H1 (cell line): Measurements from ENCODE around the gene QSER1. TPM values are rescaled to one million over a fixed set of nuclear protein-coding genes. Genes with fewer than 3 reads are reported as not detected.

Source experiments
- CTCF ChIA-PET: fragments of 300-600 bp; sonication (Branson Sonifier 250); formaldehyde crosslinking; loops from one replicate; lab custom pipeline; 2021; ENCODE audit not compliant: partially characterized antibody; lab: Charles Lee
- POLR2A ChIA-PET: fragments of 300-600 bp; sonication (Branson Sonifier 250); formaldehyde crosslinking; loops from one replicate; lab custom pipeline; 2021; ENCODE audit warnings: inconsistent platforms; ENCODE audit not compliant: partially characterized antibody; lab: Charles Lee
- DNase-seq, 2 experiments: peaks; one replicate each; pipeline versions ENCODE4 v3.0.0 to v3.0.0-alpha.2; 2010 to 2022; ENCODE audit warnings: low spot score in 2 of 2, low read depth in 1 of 2, mixed read lengths in 1 of 2
- FAIRE-seq: peaks from 2 replicates; lab custom pipeline; 2011; peaks lifted over from hg19 to GRCh38; lab: Jason Lieb, UNC
- H2AFZ ChIP-seq: 2 replicates; pipeline ENCODE4 v1.8.1; 2012; ENCODE audit warnings: low read length, inconsistent platforms
- H2AK5ac ChIP-seq: 2 replicates; pipeline ENCODE4 v1.6.1; 2013; ENCODE audit warnings: low read depth, low read length
- H2BK120ac ChIP-seq: replicated peaks from 2 replicates; pipeline ENCODE3; 2013; ENCODE audit warnings: low read depth, low read length, inconsistent platforms
- H2BK12ac ChIP-seq: 2 replicates; pipeline ENCODE4 v1.6.1; 2013; ENCODE audit warnings: low read depth, low read length
- H2BK15ac ChIP-seq: 2 replicates; pipeline ENCODE4 v1.6.1; 2013; ENCODE audit warnings: low read length
- H2BK20ac ChIP-seq: 2 replicates; pipeline ENCODE4 v1.6.1; 2013; ENCODE audit warnings: low read length
- H2BK5ac ChIP-seq: 2 replicates; pipeline ENCODE4 v1.6.1; 2013; ENCODE audit warnings: low read depth, low read length
- H3K14ac ChIP-seq: 2 replicates; pipeline ENCODE4 v1.6.1; 2013; ENCODE audit warnings: inconsistent platforms; ENCODE audit not compliant: insufficient read length
- H3K18ac ChIP-seq: 2 replicates; pipeline ENCODE4 v1.6.1; 2013; ENCODE audit warnings: low read length; ENCODE audit errors: extremely low read depth
- H3K23ac ChIP-seq: 2 replicates; pipeline ENCODE4 v1.6.1; 2013; ENCODE audit warnings: inconsistent platforms; ENCODE audit not compliant: insufficient read length
- H3K23me2 ChIP-seq: 2 replicates; pipeline ENCODE4 v1.6.1; 2013; ENCODE audit warnings: low read depth, low read length
- H3K27ac ChIP-seq: 2 replicates; pipeline ENCODE4 v1.6.1; 2011; ENCODE audit warnings: low read depth, low read length, inconsistent platforms
- H3K27me3 ChIP-seq, 4 experiments: replicated peaks in 1 of 4; 1 replicate in 1 of 4; 2 replicates in 3 of 4; pipeline versions ENCODE4 v1.6.1 to v1.8.1; 2011 to 2013; ENCODE audit warnings: low read length in 3 of 4, mild to moderate bottlenecking in 3 of 4, inconsistent platforms in 2 of 4, mixed read lengths in 2 of 4, moderate library complexity in 1 of 4; ENCODE audit not compliant: control insufficient read depth in 3 of 4, insufficient read depth in 3 of 4; ENCODE audit errors: extremely low read depth in 1 of 4
- H3K36me3 ChIP-seq, 4 experiments: 2 replicates each; pipeline versions ENCODE4 v1.6.1 to v1.8.1; 2011 to 2013; ENCODE audit warnings: mild to moderate bottlenecking in 4 of 4, low read length in 3 of 4, moderate library complexity in 2 of 4, control low read depth in 1 of 4, inconsistent platforms in 1 of 4; ENCODE audit not compliant: insufficient read depth in 4 of 4, control insufficient read depth in 2 of 4
- H3K4ac ChIP-seq: replicated peaks from 2 replicates; pipeline ENCODE3; 2013; ENCODE audit warnings: low read length, low read depth, mixed read lengths, inconsistent platforms; ENCODE audit not compliant: insufficient read length
- H3K4me1 ChIP-seq, 4 experiments: replicated peaks in 1 of 4; 1 replicate in 1 of 4; 2 replicates in 3 of 4; pipeline versions ENCODE4 v1.6.1 to v1.8.1; 2011 to 2013; ENCODE audit warnings: low read length in 3 of 4, inconsistent platforms in 2 of 4, mixed read lengths in 1 of 4; ENCODE audit not compliant: insufficient read depth in 4 of 4, control insufficient read depth in 3 of 4
- H3K4me2 ChIP-seq, 2 experiments: 2 replicates each; pipeline versions ENCODE4 v1.6.1 to v1.8.1; 2011 to 2013; ENCODE audit warnings: low read depth in 2 of 2, low read length in 2 of 2, control low read depth in 1 of 2, inconsistent platforms in 1 of 2, mild to moderate bottlenecking in 1 of 2; ENCODE audit not compliant: insufficient read depth in 1 of 2
- H3K4me3 ChIP-seq, 4 experiments: fragments of 200-600, 300-600 bp in 1 of 4; sonication (generic), shearing (Covaris generic), sonication (Bioruptor Twin) in 1 of 4; 2 replicates each; pipeline versions ENCODE4 v1.5.1 to v1.8.1; 2011 to 2016; ENCODE audit warnings: low read length in 4 of 4, low read depth in 3 of 4, control low read depth in 2 of 4, inconsistent platforms in 2 of 4, mild to moderate bottlenecking in 2 of 4, mixed read lengths in 1 of 4, moderate library complexity in 1 of 4; ENCODE audit not compliant: insufficient read depth in 2 of 4; ENCODE audit errors: extremely low read depth in 1 of 4
- H3K56ac ChIP-seq: replicated peaks from 2 replicates; pipeline ENCODE3; 2013; ENCODE audit warnings: low read depth, mild to moderate bottlenecking, mixed read lengths, low read length, inconsistent platforms; ENCODE audit not compliant: insufficient read length
- H3K79me1 ChIP-seq: 2 replicates; pipeline ENCODE4 v1.6.1; 2013; ENCODE audit warnings: low read depth, low read length, control low read depth
- H3K79me2 ChIP-seq, 2 experiments: 2 replicates each; pipeline versions ENCODE4 v1.6.1 to v1.8.1; 2012 to 2013; ENCODE audit warnings: low read length in 2 of 2, mild to moderate bottlenecking in 2 of 2, inconsistent platforms in 1 of 2; ENCODE audit not compliant: insufficient read depth in 2 of 2, control insufficient read depth in 1 of 2
- H3K9ac ChIP-seq, 4 experiments: replicated peaks in 1 of 4; 1 replicate in 1 of 4; 2 replicates in 3 of 4; pipeline versions ENCODE4 v1.6.1 to v1.8.1; 2011 to 2013; ENCODE audit warnings: low read depth in 3 of 4, low read length in 3 of 4, control low read depth in 2 of 4, mild to moderate bottlenecking in 2 of 4, moderate library complexity in 2 of 4, inconsistent platforms in 1 of 4; ENCODE audit errors: extremely low read depth in 1 of 4
- H3K9me3 ChIP-seq, 2 experiments: 2 replicates each; pipeline versions ENCODE4 v1.6.1 to v1.8.1; 2012 to 2013; ENCODE audit warnings: mild to moderate bottlenecking in 2 of 2, moderate library complexity in 2 of 2, control low read depth in 1 of 2, inconsistent platforms in 1 of 2, low read depth in 1 of 2, low read length in 1 of 2, mixed read lengths in 1 of 2; ENCODE audit not compliant: insufficient read depth in 2 of 2
- H4K20me1 ChIP-seq, 2 experiments: replicated peaks in 1 of 2; 2 replicates each; pipeline versions ENCODE3 to v1.8.1; 2011 to 2013; ENCODE audit warnings: inconsistent platforms in 2 of 2, low read length in 2 of 2, mild to moderate bottlenecking in 1 of 2; ENCODE audit not compliant: insufficient read depth in 2 of 2, control insufficient read depth in 1 of 2
- H4K5ac ChIP-seq: 2 replicates; pipeline ENCODE4 v1.6.1; 2013; ENCODE audit warnings: low read length, low read depth, mixed read lengths, inconsistent platforms; ENCODE audit not compliant: insufficient read length
- H4K8ac ChIP-seq: 2 replicates; pipeline ENCODE4 v1.8.0; 2013; ENCODE audit warnings: mild to moderate bottlenecking, moderate library complexity, low read length, inconsistent platforms; ENCODE audit not compliant: insufficient read depth; ENCODE audit errors: extremely low read depth
- H4K91ac ChIP-seq: replicated peaks from 2 replicates; pipeline ENCODE3; 2013; ENCODE audit warnings: low read length, mixed read lengths, inconsistent platforms; ENCODE audit not compliant: insufficient read length
- CHD2 ChIP-seq: IDR thresholded peaks from 2 replicates; pipeline ENCODE4 v1.6.1; 2012; ENCODE audit warnings: low read length, improper control_type of control experiment
- CREB1 ChIP-seq: IDR thresholded peaks from 2 replicates; pipeline ENCODE4 v1.6.1; 2012; ENCODE audit warnings: inconsistent platforms
- GABPA ChIP-seq: IDR thresholded peaks from 2 replicates; pipeline ENCODE4 v1.6.1; 2011; ENCODE audit warnings: mild to moderate bottlenecking, low read length, moderate library complexity, borderline replicate concordance; ENCODE audit not compliant: insufficient read depth
- TAF7 ChIP-seq: optimal IDR thresholded peaks from 2 replicates; pipeline ENCODE3; 2011; ENCODE audit warnings: low read depth, mild to moderate bottlenecking, inconsistent platforms, low read length, moderate library complexity, borderline replicate concordance
- YY1 ChIP-seq: IDR thresholded peaks from 2 replicates; pipeline ENCODE4 v1.6.1; 2011; ENCODE audit warnings: low read depth, mild to moderate bottlenecking, low read length
- WGBS, 2 experiments: shearing (Covaris generic) in 1 of 2; methylation state at CpG; one replicate each; pipeline versions ENCODE4 v1.1.6 to v1.1.7; 2013 to 2015; ENCODE audit warnings: low lambda C conversion rate in 2 of 2, mixed read lengths in 2 of 2, inconsistent platforms in 1 of 2, low coverage in 1 of 2, missing lambda C conversion rate in 1 of 2; ENCODE audit not compliant: insufficient replicate concordance in 2 of 2, insufficient coverage in 1 of 2, insufficient read length in 1 of 2; ENCODE audit errors: extremely low coverage in 1 of 2, missing lambda C conversion rate in 1 of 2; 5-methylcytosine and 5-hydroxymethylcytosine counted together
- polyA plus RNA-seq, 7 experiments: library from polyadenylated mRNA; depleted of rRNA in 3 of 7; stranded (reverse) in 5 of 7; unstranded in 2 of 7; fragments of >200 nt in 5 of 7; fragments of 200-250 nt in 2 of 7; gene quantifications; 1 replicate in 5 of 7; 2 replicates in 1 of 7; 4 replicates in 1 of 7; pipeline versions ENCODE4 v1.2.1 to v1.2.3, GENCODE V29; 2011 to 2013; ENCODE audit warnings: missing spikeins in 2 of 7, mixed read lengths in 2 of 7
- total RNA-seq: library from RNA; stranded (reverse); fragmentation: NEBNext Ultra II Directional; extraction: Animal tissue kit (Norgen Biotek cat#: 25700); gene quantifications from 2 replicates; pipeline ENCODE4 v1.2.1, GENCODE V29; 2021

Gene QSER1
- total and polyA plus RNA-seq, 2 of the 8 experiments (the other 6 are each of a cell fraction or from before 2014, with no cell fraction given): 29.3 to 117 TPM

- Histone ChIP-seq H2AK5ac (no peak overlapping the region), H2BK12ac (peak overlapping the region; percentile 88; the same call in 1 of the 2 replicates), H3K23me2 (no peaks in the 10 kb centered on the region), H3K14ac (no peak overlapping the region), H3K79me2 (no peaks in the 10 kb centered on the region), H2BK20ac (peak overlapping the region; percentile 73; the same call in 1 of the 2 replicates), H4K20me1 (no peaks in the 10 kb centered on the region), H4K5ac (no peak overlapping the region), H3K4me2 (no peak overlapping the region), H3K36me3 (peaks cover 0 to 4% (median 0%) of the 10 kb centered on the region in 4 experiments; a peak in 1 of 8 replicates), H3K4me1 (peaks cover 0 to 11% (median 6%) of the 10 kb centered on the region in 4 experiments; a peak in 6 of 7 replicates), H3K4ac (no peak overlapping the region), H3K56ac (no peak overlapping the region), H4K91ac (no peak overlapping the region), H2BK120ac (no peak overlapping the region), H2AFZ (no peak overlapping the region), H3K4me3 (no peak overlapping the region), H3K27me3 (no peaks in the 10 kb centered on the region), H2BK5ac (0 out of 2 replicates have a peak overlapping the region, but pooled peaks have one; percentile 15), H3K9ac (no peak overlapping the region), H3K23ac (no peak overlapping the region), H3K18ac (0 out of 2 replicates have a peak overlapping the region, but pooled peaks have one; percentile 68), H3K9me3 (peaks cover 9 to 14% of the 10 kb centered on the region in 2 experiments), H2BK15ac (peak overlapping the region; percentile 88; the same call in 1 of the 2 replicates), H4K8ac (0 out of 2 replicates have a peak overlapping the region, but pooled peaks have one; percentile 0), H3K79me1 (no peaks in the 10 kb centered on the region), H3K27ac (no peak overlapping the region)
- 90% methylated on average over 3 of the region's 3 CpGs; no CpG with 5 or more reads in 1 of the 2 experiments for WGBS, 2 experiments
- CTCF ChIA-PET: interaction anchor here (0.8 to 5.9 kb wide), 12 partner anchors 9 to 93 kb away, joined by 3 to 55 read pairs (median 4); no protein-coding TSS in a partner anchor
- FAIRE-seq (no peak), DNase-seq (no peak)
- TF ChIP-seq TAF7 (no peak), YY1 (no peak), CREB1 (no peak), GABPA (no peak), CHD2 (no peak)
- POLR2A ChIA-PET: interaction anchor here (0.9 to 1.4 kb wide), 3 partner anchors 8 to 269 kb away, joined by 3 to 4 read pairs (median 3); no protein-coding TSS in a partner anchor
These were observed 6.4 kb upstream of the QSER1 start for GRCh38 chr11:32886180-32886579.
